ENCODE data around the gene LGR4.

DNA sequence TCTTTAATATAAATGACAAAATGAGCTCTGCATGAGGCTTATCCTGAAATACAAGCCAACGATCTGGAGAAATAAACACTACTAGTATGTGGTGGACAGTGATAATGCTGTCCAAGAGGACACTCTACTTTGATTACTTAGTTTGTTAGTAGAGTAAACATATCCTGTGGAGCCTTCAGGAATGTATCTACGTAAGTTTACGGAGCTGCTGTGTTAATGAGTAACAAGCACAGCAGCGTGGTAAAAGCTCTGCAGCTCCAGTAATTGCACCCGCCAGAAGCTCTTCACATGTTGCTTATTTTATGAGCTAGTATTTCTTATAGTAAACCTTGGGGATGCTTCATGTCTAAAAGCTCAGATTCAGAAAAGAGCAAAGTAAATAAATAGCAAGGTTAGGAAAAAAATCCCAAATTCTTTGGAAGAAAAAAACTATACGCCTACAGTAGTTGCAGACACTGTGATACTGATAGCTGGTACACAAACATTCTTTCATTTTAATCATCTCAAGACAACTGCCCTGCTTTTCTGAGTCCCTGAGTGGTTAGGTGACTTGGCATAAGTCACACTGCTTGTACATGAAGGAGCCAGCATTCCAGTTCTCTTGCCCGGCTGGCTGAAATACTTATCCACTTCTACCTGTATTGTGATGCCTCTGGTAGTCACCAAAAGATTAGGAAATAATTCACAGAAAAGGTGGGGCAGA, 76.9 kb downstream of the LGR4 start:
- TF ChIP-seq, protein P1, sequence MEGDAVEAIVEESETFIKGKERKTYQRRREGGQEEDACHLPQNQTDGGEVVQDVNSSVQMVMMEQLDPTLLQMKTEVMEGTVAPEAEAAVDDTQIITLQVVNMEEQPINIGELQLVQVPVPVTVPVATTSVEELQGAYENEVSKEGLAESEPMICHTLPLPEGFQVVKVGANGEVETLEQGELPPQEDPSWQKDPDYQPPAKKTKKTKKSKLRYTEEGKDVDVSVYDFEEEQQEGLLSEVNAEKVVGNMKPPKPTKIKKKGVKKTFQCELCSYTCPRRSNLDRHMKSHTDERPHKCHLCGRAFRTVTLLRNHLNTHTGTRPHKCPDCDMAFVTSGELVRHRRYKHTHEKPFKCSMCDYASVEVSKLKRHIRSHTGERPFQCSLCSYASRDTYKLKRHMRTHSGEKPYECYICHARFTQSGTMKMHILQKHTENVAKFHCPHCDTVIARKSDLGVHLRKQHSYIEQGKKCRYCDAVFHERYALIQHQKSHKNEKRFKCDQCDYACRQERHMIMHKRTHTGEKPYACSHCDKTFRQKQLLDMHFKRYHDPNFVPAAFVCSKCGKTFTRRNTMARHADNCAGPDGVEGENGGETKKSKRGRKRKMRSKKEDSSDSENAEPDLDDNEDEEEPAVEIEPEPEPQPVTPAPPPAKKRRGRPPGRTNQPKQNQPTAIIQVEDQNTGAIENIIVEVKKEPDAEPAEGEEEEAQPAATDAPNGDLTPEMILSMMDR (IDR thresholded peaks at IDR 0.05), result no peak
- TF ChIP-seq ZFX (IDR thresholded peaks at IDR 0.05; ENCODE audit: borderline replicate concordance), result no peak

Data from 22Rv1 (cell line).